ENCODE results near the gene CGB8.
A peak's percentile ranks its signal among the peaks of the same experiment; 100 is the strongest.

DNA sequence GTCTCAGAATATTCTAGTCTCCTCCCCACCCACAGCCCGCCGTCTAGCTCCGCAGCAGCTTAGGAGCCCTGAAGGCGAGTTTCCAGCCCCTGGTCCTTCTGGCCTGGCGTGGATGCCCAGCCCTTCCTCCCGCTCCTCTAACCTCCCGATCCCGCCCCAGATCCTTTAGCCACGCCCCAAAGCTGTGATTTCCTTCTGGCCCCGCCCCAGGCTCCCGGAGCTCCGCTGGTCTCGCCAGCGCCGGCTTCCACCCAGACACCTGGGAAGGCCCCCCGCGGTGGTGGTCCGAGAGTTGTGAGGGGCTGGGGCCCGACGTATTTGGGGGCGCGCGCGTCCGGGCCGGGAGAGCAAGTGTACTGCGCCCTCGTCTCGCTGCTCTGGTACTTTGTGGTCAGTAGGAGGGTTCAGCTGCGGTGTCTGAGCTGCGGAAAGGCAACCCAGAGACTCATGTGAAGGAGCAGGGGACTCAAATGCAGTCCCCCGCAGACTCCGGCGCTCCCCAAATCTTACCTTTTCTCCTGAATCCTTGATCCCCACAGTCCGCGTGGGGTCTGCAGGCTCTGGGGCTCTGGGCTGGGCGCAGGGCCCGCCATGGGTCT, 8.8 kb upstream of the CGB8 start, which contains the start of gene CGB7:
- peak in 1 of 2 donors; percentile 15 for TF ChIP-seq POLR2A (IDR thresholded peaks at IDR 0.05)
- TF ChIP-seq, protein P1, sequence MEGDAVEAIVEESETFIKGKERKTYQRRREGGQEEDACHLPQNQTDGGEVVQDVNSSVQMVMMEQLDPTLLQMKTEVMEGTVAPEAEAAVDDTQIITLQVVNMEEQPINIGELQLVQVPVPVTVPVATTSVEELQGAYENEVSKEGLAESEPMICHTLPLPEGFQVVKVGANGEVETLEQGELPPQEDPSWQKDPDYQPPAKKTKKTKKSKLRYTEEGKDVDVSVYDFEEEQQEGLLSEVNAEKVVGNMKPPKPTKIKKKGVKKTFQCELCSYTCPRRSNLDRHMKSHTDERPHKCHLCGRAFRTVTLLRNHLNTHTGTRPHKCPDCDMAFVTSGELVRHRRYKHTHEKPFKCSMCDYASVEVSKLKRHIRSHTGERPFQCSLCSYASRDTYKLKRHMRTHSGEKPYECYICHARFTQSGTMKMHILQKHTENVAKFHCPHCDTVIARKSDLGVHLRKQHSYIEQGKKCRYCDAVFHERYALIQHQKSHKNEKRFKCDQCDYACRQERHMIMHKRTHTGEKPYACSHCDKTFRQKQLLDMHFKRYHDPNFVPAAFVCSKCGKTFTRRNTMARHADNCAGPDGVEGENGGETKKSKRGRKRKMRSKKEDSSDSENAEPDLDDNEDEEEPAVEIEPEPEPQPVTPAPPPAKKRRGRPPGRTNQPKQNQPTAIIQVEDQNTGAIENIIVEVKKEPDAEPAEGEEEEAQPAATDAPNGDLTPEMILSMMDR (IDR thresholded peaks at IDR 0.05): no peak
